Trophoblast cell (in vitro differentiated cells and primary cell): Measurements from ENCODE around the gene CMPK2.

Experiments
- DNase-seq, 2 donors: peaks; one replicate each; pipeline ENCODE4 v3.0.0-alpha.2; 2016
- H2AFZ ChIP-seq: 2 replicates; pipeline ENCODE4 v1.6.1; 2013; ENCODE audit warnings: low read length, moderate library complexity, mild to moderate bottlenecking; ENCODE audit not compliant: insufficient read depth, poor library complexity
- H2AK5ac ChIP-seq: 2 replicates; pipeline ENCODE4 v1.6.1; 2013; ENCODE audit warnings: mild to moderate bottlenecking, low read length
- H2BK120ac ChIP-seq: 2 replicates; pipeline ENCODE4 v1.6.1; 2013; ENCODE audit warnings: low read length, mild to moderate bottlenecking, moderate library complexity; ENCODE audit not compliant: insufficient read depth, poor library complexity
- H2BK12ac ChIP-seq: 2 replicates; pipeline ENCODE4 v1.6.1; 2013; ENCODE audit warnings: mild to moderate bottlenecking, low read length, moderate library complexity
- H2BK5ac ChIP-seq: 2 replicates; pipeline ENCODE4 v1.6.1; 2013; ENCODE audit warnings: low read length, low read depth, moderate library complexity, mild to moderate bottlenecking; ENCODE audit not compliant: poor library complexity
- H3K14ac ChIP-seq: 2 replicates; pipeline ENCODE4 v1.6.1; 2013; ENCODE audit warnings: mild to moderate bottlenecking, low read length
- H3K18ac ChIP-seq: 2 replicates; pipeline ENCODE4 v1.6.1; 2013; ENCODE audit warnings: mild to moderate bottlenecking, low read length
- H3K23ac ChIP-seq: 2 replicates; pipeline ENCODE4 v1.6.1; 2013; ENCODE audit warnings: low read length
- H3K27ac ChIP-seq: 2 replicates; pipeline ENCODE4 v1.5.1; 2013; ENCODE audit warnings: low read depth, mild to moderate bottlenecking, inconsistent platforms, low read length, moderate library complexity
- H3K27me3 ChIP-seq: 2 replicates; pipeline ENCODE4 v1.6.1; 2013; ENCODE audit warnings: inconsistent platforms, mild to moderate bottlenecking, low read length, moderate library complexity; ENCODE audit not compliant: insufficient read depth
- H3K36me3 ChIP-seq, 2 experiments: 1 replicate in 1 of 2; 2 replicates in 1 of 2; pipeline ENCODE4 v1.6.1; 2013; ENCODE audit warnings: low read length in 2 of 2, mild to moderate bottlenecking in 2 of 2, moderate library complexity in 1 of 2; ENCODE audit not compliant: insufficient read depth in 2 of 2, control insufficient read depth in 1 of 2
- H3K4ac ChIP-seq: 2 replicates; pipeline ENCODE4 v1.6.1; 2013; ENCODE audit warnings: low read depth, mild to moderate bottlenecking, low read length, moderate library complexity
- H3K4me1 ChIP-seq, 2 experiments: 1 replicate in 1 of 2; 2 replicates in 1 of 2; pipeline ENCODE4 v1.6.1; 2013; ENCODE audit warnings: low read length in 2 of 2, mild to moderate bottlenecking in 2 of 2, moderate library complexity in 1 of 2; ENCODE audit not compliant: insufficient read depth in 2 of 2, control insufficient read depth in 1 of 2
- H3K4me2 ChIP-seq: 2 replicates; pipeline ENCODE4 v1.6.1; 2013; ENCODE audit warnings: inconsistent platforms, mild to moderate bottlenecking, low read length, moderate library complexity
- H3K4me3 ChIP-seq: 2 replicates; pipeline ENCODE4 v1.5.1; 2013; ENCODE audit warnings: mild to moderate bottlenecking, low read depth, low read length, inconsistent platforms
- H3K79me1 ChIP-seq: one replicate; pipeline ENCODE4 v1.6.1; 2013; ENCODE audit warnings: low read length
- H3K79me2 ChIP-seq: 2 replicates; pipeline ENCODE4 v1.6.1; 2013; ENCODE audit warnings: low read length, mild to moderate bottlenecking; ENCODE audit not compliant: control insufficient read depth, insufficient read depth, poor library complexity
- H3K9ac ChIP-seq: 2 replicates; pipeline ENCODE4 v1.6.1; 2013; ENCODE audit warnings: mild to moderate bottlenecking, low read length
- H3K9me3 ChIP-seq: 2 replicates; pipeline ENCODE4 v1.6.1; 2013; ENCODE audit warnings: low read depth, mild to moderate bottlenecking, control low read depth, inconsistent platforms, low read length; ENCODE audit not compliant: insufficient read depth
- H4K12ac ChIP-seq: 2 replicates; pipeline ENCODE4 v1.6.1; 2013; ENCODE audit warnings: low read depth, mild to moderate bottlenecking, low read length, moderate library complexity
- H4K8ac ChIP-seq: 2 replicates; pipeline ENCODE4 v1.6.1; 2013; ENCODE audit warnings: low read depth, mild to moderate bottlenecking, low read length, moderate library complexity
- H4K91ac ChIP-seq: one replicate; pipeline ENCODE4 v1.6.1; 2013; ENCODE audit warnings: low read depth, mild to moderate bottlenecking, low read length, moderate library complexity
- WGBS: extraction: QIAGEN DNeasy Blood & Tissue Kit; methylation state at CpG from one replicate; pipeline ENCODE4 v1.1.7; 2013; ENCODE audit warnings: missing lambda C conversion rate; ENCODE audit not compliant: insufficient read length, insufficient coverage; ENCODE audit errors: extremely low coverage; 5-methylcytosine and 5-hydroxymethylcytosine counted together

CMPK2 gene

DNA sequence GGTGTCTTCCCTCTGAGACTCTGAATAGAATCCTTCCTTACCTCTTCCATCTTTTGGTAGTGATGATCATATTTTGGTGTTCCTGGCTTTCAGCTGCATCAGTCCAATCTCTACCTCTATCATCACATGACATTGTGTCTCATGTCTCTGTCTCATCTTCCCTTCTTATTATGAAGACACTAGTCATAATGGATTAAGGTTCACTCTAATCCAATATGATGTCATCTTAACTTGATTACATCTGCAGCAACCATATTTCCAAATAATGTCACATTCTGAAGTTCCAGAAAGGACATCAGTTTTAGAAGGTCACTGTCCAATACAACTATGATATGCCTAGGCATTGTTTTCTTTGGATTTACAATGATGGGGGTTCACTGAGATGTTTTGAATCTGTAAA is 31.5 kb downstream of the CMPK2 start:
- Histone ChIP-seq H3K18ac (no peak overlapping the region), H3K14ac (no peak overlapping the region), H3K4me3 (no peak overlapping the region), H4K12ac (no peak overlapping the region), H3K23ac (no peak overlapping the region), H3K4ac (no peak overlapping the region), H4K8ac (no peak overlapping the region), H3K4me2 (no peak overlapping the region), H3K27ac (no peak overlapping the region), H3K9me3 (peaks cover 2% of the 10 kb centered on the region), H2BK12ac (no peak overlapping the region), H3K79me1 (no peaks in the 10 kb centered on the region), H3K9ac (no peak overlapping the region), H2AFZ (no peak overlapping the region), H3K27me3 (no peaks in the 10 kb centered on the region), H2BK120ac (no peak overlapping the region), H4K91ac (no peak overlapping the region), H3K79me2 (no peaks in the 10 kb centered on the region), H3K36me3 (no peaks in the 10 kb centered on the region), H3K4me1 (no peaks in the 10 kb centered on the region), H2AK5ac (no peak overlapping the region), H2BK5ac (no peak overlapping the region)
- no peak for DNase-seq

DNA sequence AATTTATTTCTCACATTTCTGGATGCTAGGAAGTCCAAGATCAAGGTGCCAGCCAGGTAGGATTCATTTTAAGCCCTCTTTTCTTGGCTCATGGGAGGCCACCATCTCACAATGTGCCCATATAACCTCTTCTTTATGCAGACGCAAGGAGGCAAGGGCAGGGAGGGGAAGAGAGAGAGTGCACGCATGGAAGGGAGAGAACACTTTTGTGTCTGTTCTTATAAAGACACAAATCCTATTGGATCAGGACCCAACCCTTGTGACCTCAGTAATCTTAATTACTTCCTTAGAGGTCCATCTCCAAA is 32.5 kb downstream of the CMPK2 start:
- H4K8ac ChIP-seq, result no peak overlapping the region
- H3K27me3 ChIP-seq, result no peaks in the 10 kb centered on the region
- H4K12ac ChIP-seq, result no peak overlapping the region
- no peak overlapping the region for H3K23ac ChIP-seq
- no peaks in the 10 kb centered on the region for H3K4me1 ChIP-seq
- peaks cover 2% of the 10 kb centered on the region for H3K9me3 ChIP-seq
- no peak overlapping the region for H2BK12ac ChIP-seq
- no peaks in the 10 kb centered on the region for H3K79me2 ChIP-seq
- H3K18ac ChIP-seq, result no peak overlapping the region
- H3K79me1 ChIP-seq, result no peaks in the 10 kb centered on the region
- H3K4me2 ChIP-seq, result no peak overlapping the region
- H3K14ac ChIP-seq, result no peak overlapping the region
- H3K27ac ChIP-seq, result no peak overlapping the region
- no peak overlapping the region for H3K4ac ChIP-seq
- H3K9ac ChIP-seq, result no peak overlapping the region
- DNase-seq, result no peak
- no CpG with 5 or more reads among the region's 2 CpGs for WGBS
- no peak overlapping the region for H2AFZ ChIP-seq
- no peak overlapping the region for H2AK5ac ChIP-seq
- no peak overlapping the region for H3K4me3 ChIP-seq
- H3K36me3 ChIP-seq, result no peaks in the 10 kb centered on the region
- H2BK5ac ChIP-seq, result no peak overlapping the region
- H2BK120ac ChIP-seq, result no peak overlapping the region
- no peak overlapping the region for H4K91ac ChIP-seq

- Histone ChIP-seq H3K9me3 (peaks cover 2% of the 10 kb centered on the region), H3K4me2 (no peak overlapping the region), H3K9ac (no peak overlapping the region), H3K14ac (no peak overlapping the region), H3K36me3 (no peaks in the 10 kb centered on the region), H3K79me2 (no peaks in the 10 kb centered on the region), H3K4me1 (no peaks in the 10 kb centered on the region), H2AK5ac (no peak overlapping the region), H3K4me3 (no peak overlapping the region), H4K91ac (no peak overlapping the region), H2BK120ac (no peak overlapping the region), H2BK5ac (no peak overlapping the region), H3K79me1 (no peaks in the 10 kb centered on the region), H2AFZ (no peak overlapping the region), H3K18ac (no peak overlapping the region), H3K4ac (no peak overlapping the region), H4K12ac (no peak overlapping the region), H2BK12ac (no peak overlapping the region), H3K27ac (no peak overlapping the region), H3K23ac (no peak overlapping the region), H3K27me3 (no peaks in the 10 kb centered on the region), H4K8ac (no peak overlapping the region)
- no CpG with 5 or more reads among the region's 2 CpGs for WGBS
- no peak for DNase-seq
Measured at GRCh38 chr2:6832596-6833299, 33.0 kb downstream of the CMPK2 start.

DNA sequence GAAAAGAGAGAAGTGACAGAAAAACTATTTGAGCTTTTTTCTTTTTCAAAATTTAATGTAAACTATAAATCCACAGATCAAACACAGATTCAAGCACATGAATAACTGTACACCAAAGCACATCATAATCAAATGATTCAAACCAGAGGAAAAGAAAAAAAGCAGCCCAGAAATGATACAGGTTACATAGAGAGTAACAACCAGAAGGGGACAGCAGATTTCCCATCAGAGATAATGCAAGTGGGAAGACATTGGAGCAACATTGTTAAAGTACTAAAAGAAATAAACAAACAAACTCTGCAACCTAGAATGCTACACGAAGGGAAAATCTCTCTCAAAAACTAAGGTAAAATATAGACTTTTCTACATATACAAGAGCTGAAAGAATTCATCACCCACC is 34.5 kb downstream of the CMPK2 start:
- no CpG with 5 or more reads among the region's 1 CpG for WGBS
- Histone ChIP-seq H4K8ac (no peak overlapping the region), H4K12ac (no peak overlapping the region), H3K4me2 (no peak overlapping the region), H2AK5ac (no peak overlapping the region), H3K36me3 (no peaks in the 10 kb centered on the region), H3K79me2 (no peaks in the 10 kb centered on the region), H3K27ac (no peak overlapping the region), H2BK5ac (no peak overlapping the region), H2AFZ (no peak overlapping the region), H3K79me1 (peaks cover 3% of the 10 kb centered on the region), H3K9ac (no peak overlapping the region), H2BK12ac (no peak overlapping the region), H3K27me3 (no peaks in the 10 kb centered on the region), H3K4ac (no peak overlapping the region), H4K91ac (no peak overlapping the region), H3K9me3 (peaks cover 2% of the 10 kb centered on the region), H3K23ac (no peak overlapping the region), H2BK120ac (no peak overlapping the region), H3K4me3 (no peak overlapping the region), H3K14ac (no peak overlapping the region), H3K4me1 (peaks cover 0 to 2% of the 10 kb centered on the region in 2 experiments), H3K18ac (no peak overlapping the region)
- no peak for DNase-seq
